SH-SY5Y (cell line): ENCODE results near the gene FSTL4.
A peak's percentile ranks its signal among the peaks of the same experiment; 100 is the strongest.

Experiments
- GATA2 ChIP-seq: IDR thresholded peaks from 2 replicates; pipeline ENCODE4 v1.6.1; 2011; ENCODE audit warnings: mild to moderate bottlenecking, low read depth, low read length
- GATA3 ChIP-seq: IDR thresholded peaks from 2 replicates; pipeline ENCODE4 v1.6.1; 2011; ENCODE audit warnings: low read depth, mild to moderate bottlenecking, low read length, moderate library complexity

GRCh38 chr5:133354323-133355185, 257.8 kb downstream of the FSTL4 start:
- TF ChIP-seq GATA2 (peak; percentile 89), GATA3 (peak; percentile 68)
